ENCODE results near the gene NUBPL. TPM values are rescaled to one million over a fixed set of nuclear protein-coding genes. Genes with fewer than 3 reads are reported as not detected.
"Not testable (repeated sequence)": the region's sequence is repeated elsewhere in the genome, so short reads cannot be mapped to it uniquely, and the experiment has no call there.

The NUBPL gene
- total RNA-seq, 4 donors from 2014 or later = 5.7 to 9.2 (median 7.2) TPM

DNA sequence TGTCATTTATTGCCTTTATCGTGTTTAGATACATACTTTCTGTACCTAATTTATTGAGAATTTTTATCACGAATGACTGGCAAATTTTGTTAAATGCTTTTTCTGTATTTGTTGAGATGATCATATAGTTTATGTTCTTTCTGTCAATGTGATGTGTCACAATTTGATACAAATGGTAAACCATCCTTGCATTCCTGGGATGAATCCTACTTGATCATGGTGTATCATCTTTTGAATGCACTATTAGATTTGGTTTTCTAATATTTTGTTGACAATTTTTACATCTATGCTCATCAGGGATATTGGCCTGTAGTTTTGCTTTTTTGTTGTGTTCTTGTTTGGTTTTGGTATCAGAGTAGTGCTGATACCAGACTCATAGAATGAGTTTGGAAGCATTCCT, 185.1 kb downstream of the NUBPL start:
- 95 to 96% methylated on average over 2 of the region's 2 CpGs for WGBS, 2 donors
- no peak overlapping the region for H3K4me3 ChIP-seq (ENCODE audit: low read depth, poor library complexity, severe bottlenecking)
- TF ChIP-seq, protein P1, sequence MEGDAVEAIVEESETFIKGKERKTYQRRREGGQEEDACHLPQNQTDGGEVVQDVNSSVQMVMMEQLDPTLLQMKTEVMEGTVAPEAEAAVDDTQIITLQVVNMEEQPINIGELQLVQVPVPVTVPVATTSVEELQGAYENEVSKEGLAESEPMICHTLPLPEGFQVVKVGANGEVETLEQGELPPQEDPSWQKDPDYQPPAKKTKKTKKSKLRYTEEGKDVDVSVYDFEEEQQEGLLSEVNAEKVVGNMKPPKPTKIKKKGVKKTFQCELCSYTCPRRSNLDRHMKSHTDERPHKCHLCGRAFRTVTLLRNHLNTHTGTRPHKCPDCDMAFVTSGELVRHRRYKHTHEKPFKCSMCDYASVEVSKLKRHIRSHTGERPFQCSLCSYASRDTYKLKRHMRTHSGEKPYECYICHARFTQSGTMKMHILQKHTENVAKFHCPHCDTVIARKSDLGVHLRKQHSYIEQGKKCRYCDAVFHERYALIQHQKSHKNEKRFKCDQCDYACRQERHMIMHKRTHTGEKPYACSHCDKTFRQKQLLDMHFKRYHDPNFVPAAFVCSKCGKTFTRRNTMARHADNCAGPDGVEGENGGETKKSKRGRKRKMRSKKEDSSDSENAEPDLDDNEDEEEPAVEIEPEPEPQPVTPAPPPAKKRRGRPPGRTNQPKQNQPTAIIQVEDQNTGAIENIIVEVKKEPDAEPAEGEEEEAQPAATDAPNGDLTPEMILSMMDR (IDR thresholded peaks at IDR 0.05) = no peak
- TF ChIP-seq POLR2A (IDR thresholded peaks at IDR 0.05) = no peak
- intact Hi-C loops (cut with DNase I; ENCODE audit: low total_unique reads) = no loop called here
- DNase-seq (ENCODE audit: low spot score in 2 of 2) = no peak

DNA sequence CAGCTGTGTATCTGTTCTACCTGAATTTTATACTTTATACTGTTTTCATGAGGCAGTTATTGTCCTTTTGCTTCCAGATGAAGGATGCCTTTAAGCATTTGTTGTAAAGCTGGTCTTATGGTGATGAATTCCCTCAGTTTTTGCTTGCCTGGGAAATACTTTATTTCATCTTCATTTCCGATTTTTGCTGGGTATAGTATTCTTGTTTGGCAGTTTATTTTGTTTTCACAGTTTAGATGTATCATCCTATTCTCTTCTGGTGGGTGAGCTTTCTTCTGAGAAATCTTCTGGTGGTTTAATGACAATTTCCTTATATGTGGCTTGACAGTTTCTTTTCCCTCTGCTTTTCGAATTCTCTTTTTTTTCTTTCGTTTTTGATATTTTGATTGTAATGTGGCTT, 188.1 kb downstream of the NUBPL start:
- 96 to 97% methylated on average over 3 of the region's 3 CpGs for WGBS, 2 donors
- no peak for DNase-seq (ENCODE audit: low spot score in 2 of 2)
- no peak overlapping the region for H3K4me3 ChIP-seq (ENCODE audit: low read depth, poor library complexity, severe bottlenecking)
- TF ChIP-seq, protein P1 (IDR thresholded peaks at IDR 0.05) = no peak
- no peak for TF ChIP-seq POLR2A (IDR thresholded peaks at IDR 0.05)
- intact Hi-C loops (cut with DNase I; ENCODE audit: low total_unique reads) = no loop called here

DNA sequence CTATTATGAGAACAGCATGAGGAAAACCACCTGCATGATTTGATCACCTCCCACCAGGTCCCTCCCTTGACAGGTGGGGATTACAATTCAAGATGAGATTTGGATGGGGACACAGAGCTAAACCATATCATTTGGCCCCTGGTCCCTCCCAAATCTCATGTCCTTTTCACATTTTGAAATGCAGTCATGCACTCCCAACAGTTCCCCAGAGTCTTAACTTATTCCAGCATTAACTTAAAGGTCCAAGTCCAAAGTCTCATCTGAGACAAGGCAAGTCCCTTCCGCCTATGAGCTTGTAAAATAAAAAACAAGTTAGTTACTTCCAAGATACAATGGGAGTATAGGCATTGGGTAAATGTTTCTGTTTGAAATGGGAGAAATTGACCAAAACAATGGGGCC, 189.8 kb downstream of the NUBPL start:
- H3K4me3 ChIP-seq (ENCODE audit: low read depth, poor library complexity, severe bottlenecking); intact Hi-C loops (cut with DNase I; ENCODE audit: low total_unique reads); DNase-seq (ENCODE audit: low spot score in 2 of 2): not testable (repeated sequence)
- WGBS, 2 donors = 93 to 97% methylated on average over 1 of the region's 1 CpG

DNA sequence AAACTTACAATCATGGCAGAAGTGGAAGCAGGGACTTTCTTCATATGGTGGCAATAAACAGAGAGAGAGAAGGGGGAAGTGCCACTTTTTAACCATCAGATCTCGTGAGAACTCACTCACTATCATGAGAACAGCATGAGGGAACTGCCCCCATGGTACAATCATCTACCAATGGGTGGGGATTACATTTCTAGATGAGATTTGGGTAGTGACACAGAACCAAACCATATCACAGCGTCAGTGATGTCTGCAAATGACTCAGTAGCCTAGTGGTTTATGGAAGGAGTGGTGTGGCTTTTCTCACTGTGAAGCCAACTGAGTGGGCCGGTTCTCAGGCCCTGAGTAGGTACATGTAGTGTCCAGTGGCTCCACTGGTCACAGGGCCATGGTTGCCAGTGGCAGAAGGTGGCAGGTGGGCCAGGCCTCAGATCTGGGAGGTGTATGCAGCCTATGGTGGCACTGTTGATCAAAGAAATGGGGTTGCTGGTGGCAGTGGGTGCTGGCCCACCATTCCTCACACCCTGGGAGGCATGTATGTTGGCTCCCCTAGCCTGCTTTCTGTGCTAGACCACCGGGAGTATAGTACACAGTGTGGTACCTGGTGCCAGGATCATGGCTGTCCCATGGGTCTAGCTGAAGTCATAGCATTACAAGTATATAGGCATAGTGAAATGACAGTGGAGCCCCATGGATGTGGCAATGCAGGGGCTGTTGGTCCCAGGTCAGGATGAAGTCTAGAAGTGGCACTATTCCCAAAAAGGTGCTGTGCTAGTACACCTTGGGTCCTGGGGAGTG, 191.9 kb downstream of the NUBPL start:
- 88 to 90% methylated on average over 4 of the region's 4 CpGs for WGBS, 2 donors
- DNase-seq (ENCODE audit: low spot score in 2 of 2) = no peak
- no peak overlapping the region for H3K4me3 ChIP-seq (ENCODE audit: low read depth, poor library complexity, severe bottlenecking)
- intact Hi-C loops (cut with DNase I; ENCODE audit: low total_unique reads) = no loop called here
- TF ChIP-seq, protein P1 (IDR thresholded peaks at IDR 0.05) = no peak
- TF ChIP-seq POLR2A (IDR thresholded peaks at IDR 0.05) = no peak

DNA sequence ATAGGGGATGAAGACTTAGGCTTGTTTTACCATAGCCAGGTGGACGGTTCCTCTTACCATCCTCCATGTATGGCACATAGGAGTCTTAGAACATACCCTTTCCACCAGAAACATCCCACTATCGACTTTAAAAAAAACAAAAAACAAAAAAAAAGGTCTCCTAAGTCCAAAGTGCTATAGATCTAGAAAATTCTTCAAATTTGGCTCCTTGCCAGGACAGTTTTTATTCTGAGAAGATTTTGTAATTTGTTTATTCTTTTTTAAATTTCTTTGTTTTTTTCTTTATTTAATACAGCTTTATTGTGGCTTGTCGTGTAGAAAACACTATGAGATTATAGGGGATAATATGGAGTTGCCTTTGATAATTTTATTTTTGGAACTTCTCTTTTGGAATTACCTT, 197.7 kb downstream of the NUBPL start:
- TF ChIP-seq, protein P1 (IDR thresholded peaks at IDR 0.05) = no peak
- TF ChIP-seq POLR2A (IDR thresholded peaks at IDR 0.05) = no peak
- intact Hi-C loops (cut with DNase I; ENCODE audit: low total_unique reads) = no loop called here
- WGBS, 2 donors = 59 to 77% methylated on average over 3 of the region's 3 CpGs
- no peak overlapping the region for H3K4me3 ChIP-seq (ENCODE audit: low read depth, poor library complexity, severe bottlenecking)
- no peak for DNase-seq (ENCODE audit: low spot score in 2 of 2)

DNA sequence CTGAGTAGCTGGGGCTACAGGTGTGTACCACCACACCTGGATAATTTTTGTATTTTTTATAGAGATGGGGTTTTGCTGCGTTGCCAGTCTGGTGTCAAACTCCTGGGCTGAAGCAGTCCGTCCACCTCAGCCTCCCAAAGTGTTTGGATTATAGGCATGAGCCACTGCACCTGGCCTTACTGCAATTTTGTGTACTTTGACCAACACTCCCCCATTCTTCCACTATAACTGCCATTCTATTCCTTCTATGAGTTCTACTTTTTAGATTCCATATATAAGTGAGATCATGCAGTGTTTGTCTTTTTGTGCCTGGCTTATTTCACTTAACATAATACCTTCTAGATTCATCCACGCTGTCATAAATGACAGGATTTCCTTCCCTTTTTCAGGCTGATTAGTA, 199.1 kb downstream of the NUBPL start:
- no peak for DNase-seq (ENCODE audit: low spot score in 2 of 2)

More for the DNA sequence above, 199.1 kb downstream of the NUBPL start:
- intact Hi-C loops (cut with DNase I; ENCODE audit: low total_unique reads) = no loop called here
- TF ChIP-seq POLR2A (IDR thresholded peaks at IDR 0.05) = no peak
- TF ChIP-seq, protein P1 (IDR thresholded peaks at IDR 0.05) = no peak
- WGBS, 2 donors = 61 to 65% methylated on average over 3 of the region's 3 CpGs
- no peak overlapping the region for H3K4me3 ChIP-seq (ENCODE audit: low read depth, poor library complexity, severe bottlenecking)

Measured in lower leg skin (tissue), 4 donors.